Measurements from ENCODE around the gene INO80C. TPM values are rescaled to one million over a fixed set of nuclear protein-coding genes. Genes with fewer than 3 reads are reported as not detected.

Gene INO80C
- total and polyA plus RNA-seq, 2 of the 4 experiments (the other 2 are of a cell fraction): 5.6 to 17.1 TPM

DNA sequence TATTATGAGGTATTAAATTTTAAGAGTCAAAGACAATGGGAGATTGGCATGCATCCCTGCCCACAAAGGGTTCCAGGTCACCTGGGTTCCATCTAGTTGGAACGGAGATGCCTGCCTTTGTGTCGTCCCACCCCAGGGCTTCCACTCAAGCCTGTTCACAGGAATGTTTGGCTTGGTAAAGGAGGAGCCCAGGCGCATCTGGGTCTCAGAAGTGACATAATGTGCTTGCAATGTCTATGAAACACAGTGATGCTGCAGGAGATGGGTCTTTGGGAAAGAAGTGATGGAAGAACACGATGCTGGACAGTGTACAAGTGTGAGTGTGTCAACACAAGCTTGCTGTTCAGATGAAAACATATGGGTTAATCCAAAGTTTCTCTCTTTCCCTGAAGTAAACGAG, 71.0 kb downstream of the INO80C start:
- no peak overlapping the region for H2AFZ ChIP-seq (replicated peaks; ENCODE audit: low read length, poor library complexity)
- dilution Hi-C loops (cut with HindIII; ENCODE audit: low sequenced_read_pairs, unreplicated experiment): no loop called here
- no peak overlapping the region for H4K5ac ChIP-seq (ENCODE audit: low read depth, low read length)
- no peak overlapping the region for H2AK5ac ChIP-seq (ENCODE audit: low read depth, low read length)
- no peak overlapping the region for H3K18ac ChIP-seq (ENCODE audit: low read depth, low read length)
- H2AK9ac ChIP-seq (replicated peaks; ENCODE audit: low read depth, low read length, poor library complexity): no peak overlapping the region
- no peaks in the 10 kb centered on the region for H3K9me1 ChIP-seq (ENCODE audit: insufficient read depth, low read length)
- intact Hi-C loops (cut with micrococcal nuclease): no loop called here
- no peak overlapping the region for H2BK20ac ChIP-seq (ENCODE audit: low read depth, low read length)
- no peak for TF ChIP-seq CEBPB (IDR thresholded peaks at IDR 0.05; ENCODE audit: low read depth, low read length)
- CTCF ChIA-PET: no interaction called here
- H3K36me3 ChIP-seq (ENCODE audit: control insufficient read depth, insufficient read depth, low read length): no peaks in the 10 kb centered on the region
- in situ Hi-C loops (cut with MboI; ENCODE audit: low sequenced_read_pairs): no loop called here
- H2BK120ac ChIP-seq (ENCODE audit: low read depth, low read length): no peak overlapping the region
- no peak overlapping the region for H3K9ac ChIP-seq (ENCODE audit: low read depth, low read length)
- no peaks in the 10 kb centered on the region for H3K9me3 ChIP-seq (ENCODE audit: control insufficient read depth, insufficient read depth, low read length)
- no peak overlapping the region for H3K4me3 ChIP-seq (ENCODE audit: insufficient read depth, low read depth, low read length)
- no peak overlapping the region for H3K23ac ChIP-seq (ENCODE audit: low read depth, low read length)
- no peak overlapping the region for H3K27ac ChIP-seq (ENCODE audit: insufficient read depth, low read length)
- H3K14ac ChIP-seq (replicated peaks; ENCODE audit: low read depth, low read length): no peak overlapping the region
- WGBS, 2 experiments (ENCODE audit: extremely low coverage in 2 of 2, insufficient read length in 1 of 2): no CpG with 5 or more reads among the region's 5 CpGs
- H3K56ac ChIP-seq (ENCODE audit: extremely low read depth, insufficient read depth, low read length): no peak overlapping the region
- no peaks in the 10 kb centered on the region for H3K79me1 ChIP-seq (ENCODE audit: low read depth in 1 of 2, low read length in 2 of 2)
- H4K20me1 ChIP-seq (ENCODE audit: insufficient read depth, low read length): no peaks in the 10 kb centered on the region
- no peak overlapping the region for H3K4ac ChIP-seq (ENCODE audit: low read depth, low read length)
- H4K91ac ChIP-seq (ENCODE audit: insufficient read depth, low read depth, low read length): no peak overlapping the region
- no peak for ATAC-seq (ENCODE audit: low read depth)
- no peak overlapping the region for H2BK5ac ChIP-seq (ENCODE audit: low read depth, low read length, poor library complexity, severe bottlenecking)
- BruUV-seq (replicated peaks): no TSS peak
- DNase-seq: no peak
- POLR2A ChIA-PET (ENCODE audit: unreplicated experiment): no interaction called here
- no peak overlapping the region for H4K8ac ChIP-seq (ENCODE audit: low read depth in 2 of 2, low read length in 2 of 2)
- H3K27me3 ChIP-seq (ENCODE audit: control insufficient read depth, insufficient read depth, low read length): peaks cover 4% of the 10 kb centered on the region
- H3K4me2 ChIP-seq (ENCODE audit: low read depth, low read length): no peak overlapping the region
- H3K4me1 ChIP-seq (ENCODE audit: control insufficient read depth, insufficient read depth, low read length): no peaks in the 10 kb centered on the region; the same call in 1 of the 2 replicates
- no peak overlapping the region for H2BK15ac ChIP-seq (ENCODE audit: low read depth, low read length)

All from IMR-90 (cell line).